BLaER1 (cell line): ENCODE data around the gene TNFSF13B.
"Not testable (repeated sequence)": the region's sequence is repeated elsewhere in the genome, so short reads cannot be mapped to it uniquely, and the experiment has no call there.

Source experiments
- H3K27ac ChIP-seq: shearing (Covaris generic); formaldehyde crosslinking; 2 replicates; pipeline ENCODE4 v1.8.1; 2022
- H3K27me3 ChIP-seq: shearing (Covaris generic); formaldehyde crosslinking; 2 replicates; pipeline ENCODE4 v1.8.1; 2022
- H3K36me3 ChIP-seq: shearing (Covaris generic); formaldehyde crosslinking; 2 replicates; pipeline ENCODE4 v1.8.1; 2022
- H3K4me1 ChIP-seq: shearing (Covaris generic); formaldehyde crosslinking; 2 replicates; pipeline ENCODE4 v1.8.1; 2022
- H3K4me2 ChIP-seq: shearing (Covaris generic); formaldehyde crosslinking; 2 replicates; pipeline ENCODE4 v1.8.1; 2022
- H3K4me3 ChIP-seq: shearing (Covaris generic); formaldehyde crosslinking; 2 replicates; pipeline ENCODE4 v1.8.1; 2022
- H3K9ac ChIP-seq: shearing (Covaris generic); formaldehyde crosslinking; 2 replicates; pipeline ENCODE4 v1.8.1; 2022
- H3K9me3 ChIP-seq: shearing (Covaris generic); formaldehyde crosslinking; 2 replicates; pipeline ENCODE4 v1.8.1; 2022
- H4K20me1 ChIP-seq: shearing (Covaris generic); formaldehyde crosslinking; 2 replicates; pipeline ENCODE4 v1.8.1; 2022
- Cebpa-rat ChIP-seq: shearing (Covaris generic); IDR thresholded peaks from 2 replicates; pipeline ENCODE4 v1.8.1; 2022

Gene TNFSF13B

GRCh38 chr13:108263621-108264355 is 5.7 kb upstream of the TNFSF13B start:
- Histone ChIP-seq H3K4me2 (no peak overlapping the region), H3K4me3 (no peak overlapping the region), H3K27me3 (no peaks in the 10 kb centered on the region), H3K27ac (no peak overlapping the region), H3K9me3 (no peaks in the 10 kb centered on the region), H3K36me3 (0 out of 2 replicates have a peak, but pooled peaks cover 6% of the 10 kb centered on the region), H4K20me1 (no peaks in the 10 kb centered on the region), H3K9ac (no peak overlapping the region), H3K4me1 (peaks cover 12% of the 10 kb centered on the region)
- no peak for TF ChIP-seq Cebpa-rat

- Histone ChIP-seq H3K4me2 (peak overlapping the region; percentile 14), H3K9me3 (no peaks in the 10 kb centered on the region), H3K27ac (no peak overlapping the region), H4K20me1 (no peaks in the 10 kb centered on the region), H3K27me3 (no peaks in the 10 kb centered on the region), H3K4me1 (peaks cover 32% of the 10 kb centered on the region), H3K4me3 (no peak overlapping the region), H3K36me3 (0 out of 2 replicates have a peak, but pooled peaks cover 6% of the 10 kb centered on the region), H3K9ac (no peak overlapping the region)
- TF ChIP-seq Cebpa-rat: no peak
These were observed 3.1 kb upstream of the TNFSF13B start for GRCh38 chr13:108266321-108266990.

- no peak overlapping the region for H3K9ac ChIP-seq
- no peak overlapping the region for H3K4me2 ChIP-seq
- no peaks in the 10 kb centered on the region for H4K20me1 ChIP-seq
- TF ChIP-seq Cebpa-rat: no peak
- H3K4me3 ChIP-seq: no peak overlapping the region
- H3K4me1 ChIP-seq: peaks cover 32% of the 10 kb centered on the region
- H3K36me3 ChIP-seq: 0 out of 2 replicates have a peak, but pooled peaks cover 2% of the 10 kb centered on the region
- no peaks in the 10 kb centered on the region for H3K9me3 ChIP-seq
- no peaks in the 10 kb centered on the region for H3K27me3 ChIP-seq
- H3K27ac ChIP-seq: no peak overlapping the region
These were observed 2.2 kb upstream of the TNFSF13B start for GRCh38 chr13:108267347-108267746.

GRCh38 chr13:108267855-108268254 is 1.7 kb upstream of the TNFSF13B start:
- peaks cover 32% of the 10 kb centered on the region for H3K4me1 ChIP-seq
- H3K9ac ChIP-seq, H3K4me3 ChIP-seq, H4K20me1 ChIP-seq, H3K4me2 ChIP-seq, H3K36me3 ChIP-seq, H3K27ac ChIP-seq, H3K9me3 ChIP-seq, H3K27me3 ChIP-seq: not testable (repeated sequence)

- no peaks in the 10 kb centered on the region for H3K9me3 ChIP-seq
- TF ChIP-seq Cebpa-rat: no peak
- no peaks in the 10 kb centered on the region for H3K36me3 ChIP-seq
- no peak overlapping the region for H3K27ac ChIP-seq
- peaks cover 32% of the 10 kb centered on the region for H3K4me1 ChIP-seq
- no peak overlapping the region for H3K9ac ChIP-seq
- no peaks in the 10 kb centered on the region for H3K27me3 ChIP-seq
- no peak overlapping the region for H3K4me2 ChIP-seq
- H4K20me1 ChIP-seq: no peaks in the 10 kb centered on the region
- H3K4me3 ChIP-seq: no peak overlapping the region
These were observed 929 bp upstream of the TNFSF13B start for GRCh38 chr13:108268466-108269112.

- peak overlapping the region; percentile 54; the same call in 1 of the 2 replicates for H3K4me3 ChIP-seq
- H3K9me3 ChIP-seq: no peaks in the 10 kb centered on the region
- TF ChIP-seq Cebpa-rat: no peak
- H4K20me1 ChIP-seq: no peaks in the 10 kb centered on the region
- no peaks in the 10 kb centered on the region for H3K36me3 ChIP-seq
- peaks cover 32% of the 10 kb centered on the region for H3K4me1 ChIP-seq
- no peaks in the 10 kb centered on the region for H3K27me3 ChIP-seq
- H3K4me2 ChIP-seq: peak overlapping the region; percentile 84
- peak overlapping the region; percentile 46; the same call in 1 of the 2 replicates for H3K9ac ChIP-seq
- no peak overlapping the region for H3K27ac ChIP-seq
These were observed 924 bp downstream of the TNFSF13B start for GRCh38 chr13:108270442-108270841.

GRCh38 chr13:108272333-108272732 is 2.8 kb downstream of the TNFSF13B start:
- no peaks in the 10 kb centered on the region for H3K9me3 ChIP-seq
- H3K4me2 ChIP-seq: no peak overlapping the region
- no peak for TF ChIP-seq Cebpa-rat
- H4K20me1 ChIP-seq: no peaks in the 10 kb centered on the region
- H3K9ac ChIP-seq: no peak overlapping the region
- H3K4me3 ChIP-seq: no peak overlapping the region
- H3K36me3 ChIP-seq: no peaks in the 10 kb centered on the region
- no peaks in the 10 kb centered on the region for H3K27me3 ChIP-seq
- H3K4me1 ChIP-seq: peaks cover 20% of the 10 kb centered on the region
- H3K27ac ChIP-seq: no peak overlapping the region

- Histone ChIP-seq H3K36me3 (no peaks in the 10 kb centered on the region), H3K4me3 (no peak overlapping the region), H3K4me1 (peaks cover 20% of the 10 kb centered on the region), H4K20me1 (no peaks in the 10 kb centered on the region), H3K9ac (no peak overlapping the region), H3K4me2 (no peak overlapping the region), H3K9me3 (no peaks in the 10 kb centered on the region), H3K27ac (no peak overlapping the region), H3K27me3 (no peaks in the 10 kb centered on the region)
- no peak for TF ChIP-seq Cebpa-rat
These were observed 4.1 kb downstream of the TNFSF13B start for GRCh38 chr13:108273429-108274118.

GRCh38 chr13:108274718-108275117 is 5.2 kb downstream of the TNFSF13B start:
- peaks cover 11% of the 10 kb centered on the region for H3K4me1 ChIP-seq
- TF ChIP-seq Cebpa-rat: no peak
- H3K27me3 ChIP-seq: no peaks in the 10 kb centered on the region
- H3K4me3 ChIP-seq: no peak overlapping the region
- no peak overlapping the region for H3K9ac ChIP-seq
- H3K27ac ChIP-seq: no peak overlapping the region
- H3K4me2 ChIP-seq: no peak overlapping the region
- no peaks in the 10 kb centered on the region for H3K36me3 ChIP-seq
- no peaks in the 10 kb centered on the region for H3K9me3 ChIP-seq
- no peaks in the 10 kb centered on the region for H4K20me1 ChIP-seq
